ENCODE measurements around the gene POTEE. TPM values are rescaled to one million over a fixed set of nuclear protein-coding genes. Genes with fewer than 3 reads are reported as not detected.
A peak's percentile ranks its signal among the peaks of the same experiment; 100 is the strongest.
"Not testable (repeated sequence)": the region's sequence is repeated elsewhere in the genome, so short reads cannot be mapped to it uniquely, and the experiment has no call there.

Gene POTEE
- total RNA-seq, 1 donor from 2014 or later, result not detected

DNA sequence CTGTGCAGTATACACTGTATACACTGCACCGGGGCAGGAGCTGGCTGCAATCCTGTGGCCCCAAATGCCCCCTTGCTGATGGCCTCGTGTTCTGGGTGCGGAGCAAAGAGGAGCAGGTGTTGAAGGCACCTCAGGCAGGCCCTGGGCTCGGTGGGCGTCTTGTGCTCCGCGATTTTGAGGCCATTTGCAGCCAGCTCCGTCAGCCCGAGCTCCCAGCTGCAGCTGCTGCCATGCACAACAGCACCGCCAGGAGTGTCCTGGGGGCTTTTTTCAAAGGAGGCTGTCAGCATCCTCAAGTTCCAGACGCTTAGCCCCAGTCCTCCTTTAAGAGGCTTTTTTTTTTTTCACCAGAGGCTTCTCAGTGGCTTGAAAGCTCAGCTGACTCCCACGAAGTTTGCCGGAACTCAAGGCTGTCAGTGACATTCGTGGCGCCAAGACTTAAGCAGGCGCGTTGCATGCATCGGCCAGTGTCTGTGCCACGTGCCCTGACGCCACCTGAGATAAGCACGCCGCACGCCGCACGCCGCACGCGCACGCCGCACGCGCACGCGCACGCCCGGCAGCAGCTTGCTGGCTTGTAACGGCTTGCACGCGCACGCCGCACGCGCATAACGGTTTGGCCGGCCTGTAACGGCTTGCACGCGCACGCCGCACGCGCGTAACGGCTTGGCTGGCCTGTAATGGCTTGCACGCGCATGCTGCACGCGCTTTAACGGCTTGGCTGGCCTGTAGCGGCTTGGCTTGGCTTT, 8.1 kb downstream of the POTEE start:
- not testable (repeated sequence) for DNase-seq (ENCODE audit: low read depth); FAIRE-seq; H3K27me3 ChIP-seq (ENCODE audit: control insufficient read depth, insufficient read depth, low read length); H3K36me3 ChIP-seq (ENCODE audit: control insufficient read depth, insufficient read depth, low read length); H3K4me3 ChIP-seq (ENCODE audit: low read depth, low read length)

DNA sequence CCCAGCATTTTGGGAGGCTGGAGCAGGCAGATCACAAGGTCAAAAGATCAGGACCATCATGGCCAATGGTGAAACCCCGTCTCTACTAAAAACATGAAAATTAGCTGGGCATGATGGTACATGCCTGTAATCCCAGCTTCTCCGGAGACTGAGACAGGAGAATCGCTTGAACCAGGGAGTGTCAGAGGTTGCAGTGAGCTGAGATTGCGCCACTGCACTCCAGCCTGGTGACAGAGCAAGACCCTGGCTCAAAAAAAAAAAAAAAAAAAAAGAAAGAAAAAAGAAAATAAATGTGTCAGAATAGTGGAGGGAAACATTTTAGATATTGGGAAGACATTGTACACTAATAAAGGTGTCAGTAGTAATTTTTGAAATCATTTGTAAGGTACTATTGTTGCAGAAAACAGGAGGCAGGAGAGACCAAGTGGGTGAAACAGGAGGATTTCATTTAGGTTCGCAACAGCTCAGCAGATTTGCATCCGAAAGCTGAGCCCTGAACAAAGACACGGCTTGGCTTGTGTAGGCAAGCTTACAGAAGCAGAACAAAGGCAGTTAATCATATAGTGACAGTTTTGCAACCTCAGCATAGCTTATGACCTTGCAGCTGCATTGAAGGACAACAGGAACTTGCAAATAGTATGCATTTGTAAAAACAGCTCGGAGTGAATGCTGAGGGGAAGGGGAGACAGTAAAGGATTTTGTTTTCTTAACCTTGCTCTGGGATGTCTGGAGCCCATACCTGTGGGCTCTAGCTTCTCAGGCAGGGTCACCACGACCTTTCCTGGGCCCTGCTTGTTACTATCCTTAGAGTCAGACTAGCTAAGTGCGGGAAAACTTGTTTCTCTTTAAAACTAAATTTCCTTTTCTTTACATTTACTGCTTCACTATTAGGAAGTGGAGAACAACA, 26.5 kb downstream of the POTEE start:
- not testable (repeated sequence) for H3K36me3 ChIP-seq (ENCODE audit: control insufficient read depth, insufficient read depth, low read length); FAIRE-seq; H3K4me3 ChIP-seq (ENCODE audit: low read depth, low read length); H3K27me3 ChIP-seq (ENCODE audit: control insufficient read depth, insufficient read depth, low read length)
- peak; percentile 18 for DNase-seq (ENCODE audit: low read depth)

Other genes with a start within 250 kb of the POTEE start
- 168 and 214 TPM in 2 replicates for gene FAM168B, start 116.1 kb upstream of the POTEE start, total RNA-seq
- 155 and 204 TPM in 2 replicates for gene PLEKHB2, start 104.2 kb upstream of the POTEE start, total RNA-seq
- not detected in 2 replicates for gene RAB6D, start 154.6 kb downstream of the POTEE start, total RNA-seq

Data from bronchial epithelial cell (primary cell).